Loucy (cell line): ENCODE data around the gene LUC7L2.

ENCODE experiments used
- EZH2phosphoT487 ChIP-seq: fragments of 200-600 bp; IDR thresholded peaks from 2 replicates; pipeline ENCODE4 v1.6.1; 2018; ENCODE audit warnings: antibody characterized with exemption, mild to moderate bottlenecking, moderate library complexity, borderline replicate concordance
- TF ChIP-seq, protein P1 (sequence below): fragments of 200-600 bp; sonication (generic); conservative IDR thresholded peaks from 2 replicates; pipeline ENCODE4 v1.5.1; 2014; ENCODE audit warnings: mild to moderate bottlenecking, antibody characterized with exemption, low read length

DNA sequence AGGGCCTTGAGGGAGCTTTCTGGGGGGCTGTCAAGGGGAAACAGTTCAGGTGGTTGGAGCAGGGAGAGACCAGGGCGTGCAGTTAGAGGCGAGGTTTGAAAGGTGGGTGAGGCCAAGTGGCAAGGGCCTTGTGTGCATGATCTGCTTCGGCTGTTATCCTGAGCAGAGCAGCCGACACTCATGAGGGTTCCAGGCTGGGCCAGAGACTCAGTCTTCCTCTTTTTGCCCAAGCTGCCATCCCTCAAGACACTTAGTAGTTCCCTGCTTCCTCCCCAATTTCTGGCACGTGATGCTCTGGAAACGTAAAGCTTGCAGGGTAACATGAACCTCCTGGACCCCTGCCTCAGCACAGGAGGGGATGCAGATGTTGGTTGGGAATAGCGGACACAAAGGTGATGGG, 79.7 kb downstream of the LUC7L2 start:
- TF ChIP-seq, protein P1, sequence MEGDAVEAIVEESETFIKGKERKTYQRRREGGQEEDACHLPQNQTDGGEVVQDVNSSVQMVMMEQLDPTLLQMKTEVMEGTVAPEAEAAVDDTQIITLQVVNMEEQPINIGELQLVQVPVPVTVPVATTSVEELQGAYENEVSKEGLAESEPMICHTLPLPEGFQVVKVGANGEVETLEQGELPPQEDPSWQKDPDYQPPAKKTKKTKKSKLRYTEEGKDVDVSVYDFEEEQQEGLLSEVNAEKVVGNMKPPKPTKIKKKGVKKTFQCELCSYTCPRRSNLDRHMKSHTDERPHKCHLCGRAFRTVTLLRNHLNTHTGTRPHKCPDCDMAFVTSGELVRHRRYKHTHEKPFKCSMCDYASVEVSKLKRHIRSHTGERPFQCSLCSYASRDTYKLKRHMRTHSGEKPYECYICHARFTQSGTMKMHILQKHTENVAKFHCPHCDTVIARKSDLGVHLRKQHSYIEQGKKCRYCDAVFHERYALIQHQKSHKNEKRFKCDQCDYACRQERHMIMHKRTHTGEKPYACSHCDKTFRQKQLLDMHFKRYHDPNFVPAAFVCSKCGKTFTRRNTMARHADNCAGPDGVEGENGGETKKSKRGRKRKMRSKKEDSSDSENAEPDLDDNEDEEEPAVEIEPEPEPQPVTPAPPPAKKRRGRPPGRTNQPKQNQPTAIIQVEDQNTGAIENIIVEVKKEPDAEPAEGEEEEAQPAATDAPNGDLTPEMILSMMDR: no peak
- TF ChIP-seq EZH2phosphoT487: no peak
